Activated CD8-positive, alpha-beta memory T cell treated with anti-CD3 and anti-CD28 coated beads, Interleukin-2, amount 50 U/mL, for 1 hour (primary cell): ENCODE measurements around the gene CACNA1C.

ENCODE experiments used
- DNase-seq: peaks from one replicate; pipeline ENCODE4 v3.0.0-alpha.2; 2020; ENCODE audit errors: extremely low read depth

The CACNA1C gene

GRCh38 chr12:2322554-2323120 is 269.9 kb downstream of the CACNA1C start:
- DNase-seq: no peak

- no peak for DNase-seq
Observed at GRCh38 chr12:2323532-2324255, 270.9 kb downstream of the CACNA1C start.

- DNase-seq: no peak
Observed at GRCh38 chr12:2324387-2324786, 271.6 kb downstream of the CACNA1C start.

GRCh38 chr12:2325519-2325918 is 272.7 kb downstream of the CACNA1C start:
- no peak for DNase-seq

GRCh38 chr12:2326470-2326869 is 273.7 kb downstream of the CACNA1C start:
- DNase-seq: no peak

DNA sequence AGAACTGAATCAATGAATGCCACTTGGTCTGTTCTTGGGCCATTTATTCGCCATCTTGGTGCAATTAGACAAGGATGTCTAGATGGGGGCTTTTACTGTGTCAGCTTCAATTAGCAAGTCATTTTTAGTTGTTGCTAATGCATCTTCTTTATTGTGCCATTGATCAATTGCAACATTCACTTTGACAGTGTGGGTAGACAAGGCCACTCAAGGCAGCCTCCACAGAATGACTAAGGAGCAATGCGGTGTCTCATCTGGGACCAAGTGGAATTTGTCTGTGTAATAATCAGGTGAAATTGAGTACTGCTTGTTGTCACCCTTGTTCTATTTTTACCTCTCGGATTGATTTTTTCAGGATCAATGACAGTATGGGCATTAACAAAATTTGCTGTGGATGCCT is 275.9 kb downstream of the CACNA1C start:
- DNase-seq: no peak

DNA sequence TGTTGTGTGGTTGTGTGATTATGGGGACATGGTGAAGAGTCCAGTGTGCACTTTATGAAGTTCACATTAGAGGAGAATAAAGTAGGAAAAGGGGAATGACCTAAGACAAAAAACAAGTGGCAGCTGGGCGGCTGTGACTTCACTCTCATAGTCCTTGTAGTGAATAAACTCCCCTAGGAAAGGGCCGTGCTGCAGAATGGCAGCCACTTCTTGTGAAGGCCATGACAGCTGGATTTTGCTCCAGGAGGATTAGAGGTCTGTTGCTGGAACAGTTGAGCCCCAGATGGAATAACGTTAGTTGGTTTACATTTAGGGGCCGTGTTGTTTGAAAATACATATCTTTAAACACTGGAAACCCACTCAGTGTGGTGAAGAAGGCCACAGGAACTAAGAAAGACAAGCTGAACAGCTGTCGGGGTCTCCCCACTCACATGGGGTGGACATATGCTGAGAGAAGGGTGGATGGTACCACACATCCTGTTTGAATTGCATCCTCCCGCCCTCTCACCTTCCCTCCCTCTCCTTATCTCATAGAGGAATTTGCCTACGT is 276.9 kb downstream of the CACNA1C start:
- no peak for DNase-seq

GRCh38 chr12:2332236-2332635 is 279.4 kb downstream of the CACNA1C start:
- DNase-seq: no peak

GRCh38 chr12:2332947-2333346 is 280.2 kb downstream of the CACNA1C start:
- DNase-seq: no peak

DNA sequence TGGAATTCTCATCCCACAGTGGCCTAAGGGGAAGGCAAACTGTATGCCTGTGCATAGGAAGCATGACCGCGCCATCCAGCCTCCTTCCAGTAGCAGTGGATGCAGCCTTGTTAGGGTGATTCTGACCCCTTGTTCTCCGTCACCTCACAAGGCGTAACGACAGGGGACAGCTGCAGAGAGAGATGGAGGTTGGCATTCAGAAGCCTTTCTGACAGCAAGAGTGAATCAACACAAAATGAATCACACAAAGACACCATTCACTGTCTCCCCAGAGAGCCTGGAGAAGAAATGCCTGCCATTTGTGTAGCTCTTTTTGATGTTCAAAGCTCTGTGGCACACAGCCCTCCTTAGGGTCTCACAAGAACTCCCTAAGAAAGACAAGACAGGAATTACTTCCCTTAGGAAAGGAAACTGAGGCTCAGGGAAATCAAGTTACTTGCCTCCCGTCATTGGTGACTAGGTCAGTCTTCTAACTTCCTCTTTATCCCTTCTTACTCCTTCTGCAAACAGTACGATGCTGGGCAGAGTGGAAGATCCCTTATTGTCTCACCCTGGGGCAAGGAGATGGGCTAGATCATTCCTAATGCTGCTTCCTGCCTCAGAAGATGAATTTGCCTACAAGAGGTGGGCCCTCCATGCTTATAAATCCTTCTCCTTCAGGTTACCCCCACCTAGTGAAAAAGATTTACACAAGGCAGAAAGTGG is 280.9 kb downstream of the CACNA1C start:
- DNase-seq: no peak

- no peak for DNase-seq
Observed at GRCh38 chr12:2334271-2334670, 281.5 kb downstream of the CACNA1C start.

GRCh38 chr12:2334689-2335088 is 281.9 kb downstream of the CACNA1C start:
- no peak for DNase-seq

DNA sequence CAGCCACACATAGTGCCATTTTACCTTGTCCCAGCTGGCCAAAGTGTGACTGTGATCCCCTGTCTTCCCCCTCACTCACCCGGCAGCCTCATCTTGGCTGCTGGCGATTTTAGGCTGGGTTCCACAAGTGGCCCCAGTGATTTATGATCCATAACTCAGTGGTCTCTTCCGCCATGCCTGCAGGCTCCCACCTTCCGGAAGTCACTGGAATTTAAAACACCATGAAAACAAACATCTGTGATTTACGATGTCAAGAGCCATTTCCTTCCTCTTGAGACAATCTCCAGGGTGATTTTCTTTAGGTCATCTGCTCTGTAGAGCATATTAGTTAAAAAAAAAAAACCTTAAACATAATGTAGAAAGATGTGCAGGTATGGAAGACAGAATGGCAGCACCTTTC is 282.3 kb downstream of the CACNA1C start:
- DNase-seq: no peak

DNA sequence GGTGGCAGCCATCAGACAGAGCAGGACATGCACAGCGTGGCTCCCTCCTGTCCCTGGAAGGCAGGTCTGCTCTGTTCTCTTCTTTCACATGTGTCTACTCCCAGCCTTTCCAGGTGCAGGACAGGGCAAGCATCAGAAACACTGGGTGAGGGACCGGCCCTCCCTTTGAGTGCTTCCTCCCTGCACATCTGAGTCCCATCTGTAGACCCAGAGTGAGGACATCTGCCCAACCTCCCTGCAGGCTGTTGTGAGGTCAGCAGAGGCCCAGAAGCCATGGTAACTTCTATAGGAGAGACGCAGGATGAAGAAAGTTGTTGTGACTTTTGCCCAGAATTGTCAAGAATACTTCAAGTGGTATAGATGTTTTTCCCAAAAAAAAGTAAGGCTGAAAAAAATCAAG is 282.7 kb downstream of the CACNA1C start:
- DNase-seq: no peak

- no peak for DNase-seq
Observed at GRCh38 chr12:2335916-2336315, 283.1 kb downstream of the CACNA1C start.

GRCh38 chr12:2336409-2336829 is 283.6 kb downstream of the CACNA1C start:
- no peak for DNase-seq

DNA sequence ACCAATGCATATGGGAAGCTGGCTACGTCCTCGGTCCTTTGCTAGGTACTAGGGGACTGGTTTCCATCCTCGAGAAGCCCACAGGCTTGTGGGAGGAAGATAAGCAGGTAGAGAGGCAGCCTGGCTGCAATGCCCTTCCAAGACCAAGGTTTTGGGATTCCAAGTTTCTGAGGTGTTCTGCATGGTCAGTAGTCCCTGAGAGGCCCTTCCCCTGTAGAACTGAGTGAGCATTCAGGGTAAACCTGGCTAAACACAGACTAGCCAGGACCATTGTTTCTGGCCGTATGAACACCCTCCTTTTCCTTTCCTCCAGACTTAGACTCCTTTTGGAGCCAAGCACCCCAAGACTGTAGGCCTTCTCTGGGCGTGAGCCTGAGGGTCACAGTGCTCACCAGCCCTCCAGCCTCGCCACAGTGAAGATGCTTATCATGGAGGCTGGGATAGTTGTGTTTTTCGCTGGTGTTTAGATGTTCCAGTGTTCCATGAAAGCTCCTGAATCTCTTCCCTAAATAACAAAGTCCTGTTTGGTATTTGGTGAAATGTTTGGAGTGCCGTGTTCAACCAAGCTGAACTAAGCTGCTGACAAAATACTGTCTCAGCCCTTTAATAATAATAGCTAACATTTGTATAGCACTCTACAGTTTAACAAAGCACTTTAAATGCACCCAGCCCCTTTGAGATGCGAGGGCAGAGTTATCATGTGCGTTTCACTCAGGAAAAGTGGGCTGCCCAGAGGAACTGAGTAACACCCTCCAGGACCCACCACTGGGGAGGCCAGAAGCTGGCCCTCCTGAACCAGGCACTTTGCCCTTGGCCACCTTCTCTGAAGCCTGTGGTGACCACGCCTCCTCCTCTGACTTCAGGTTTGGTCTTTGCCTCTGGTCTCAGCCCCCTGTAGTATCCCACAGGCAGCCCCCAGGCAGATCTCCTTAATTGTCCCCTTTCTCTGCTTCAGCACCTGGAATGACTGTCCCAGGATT is 284.5 kb downstream of the CACNA1C start:
- no peak for DNase-seq

- DNase-seq: no peak
Observed at GRCh38 chr12:2338381-2338780, 285.6 kb downstream of the CACNA1C start.

- no peak for DNase-seq
Observed at GRCh38 chr12:2338991-2339431, 286.2 kb downstream of the CACNA1C start.

- no peak for DNase-seq
Observed at GRCh38 chr12:2341051-2341751, 288.4 kb downstream of the CACNA1C start.

DNA sequence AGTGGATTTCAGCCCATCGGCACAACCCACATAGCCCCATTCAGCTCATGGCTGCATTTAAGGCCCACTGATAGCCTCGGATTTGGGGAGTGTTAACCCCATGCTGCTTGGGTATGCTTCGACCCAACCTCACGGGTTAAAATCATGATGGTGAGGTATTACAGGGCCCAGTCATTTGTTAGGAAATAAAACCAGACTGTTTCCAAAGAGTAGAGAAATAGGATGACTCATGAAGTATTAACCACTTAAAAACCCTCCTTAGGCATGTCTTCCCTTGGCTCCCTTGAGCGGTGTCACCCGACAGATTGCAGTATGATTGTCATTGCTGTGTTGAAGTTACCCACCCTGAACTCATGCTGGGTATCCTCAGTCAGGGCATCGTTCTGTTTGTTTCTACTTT is 289.1 kb downstream of the CACNA1C start:
- no peak for DNase-seq
